ENCODE measurements around the gene PRDX6.
"Not testable (repeated sequence)": the region's sequence is repeated elsewhere in the genome, so short reads cannot be mapped to it uniquely, and the experiment has no call there.

The PRDX6 gene

GRCh38 chr1:173502104-173502503 is 25.0 kb downstream of the PRDX6 start:
- DNase-seq, result no peak

GRCh38 chr1:173503391-173503790 is 26.3 kb downstream of the PRDX6 start:
- no peak for DNase-seq

GRCh38 chr1:173504268-173504667 is 27.1 kb downstream of the PRDX6 start:
- DNase-seq, result no peak

GRCh38 chr1:173505391-173505790 is 28.3 kb downstream of the PRDX6 start:
- DNase-seq, result no peak

GRCh38 chr1:173506437-173506836 is 29.3 kb downstream of the PRDX6 start:
- DNase-seq, result no peak

- DNase-seq, result no peak
These were observed 30.2 kb downstream of the PRDX6 start for GRCh38 chr1:173507205-173507846.

GRCh38 chr1:173507847-173508209 is 30.7 kb downstream of the PRDX6 start:
- DNase-seq, result no peak

GRCh38 chr1:173508541-173508940 is 31.4 kb downstream of the PRDX6 start:
- no peak for DNase-seq

- DNase-seq, result no peak
These were observed 32.7 kb downstream of the PRDX6 start for GRCh38 chr1:173509797-173510196.

- DNase-seq, result not testable (repeated sequence)
These were observed 37.4 kb downstream of the PRDX6 start for GRCh38 chr1:173514503-173514902.

- DNase-seq, result no peak
These were observed 43.7 kb downstream of the PRDX6 start for GRCh38 chr1:173520799-173521198.

GRCh38 chr1:173523329-173523728 is 46.2 kb downstream of the PRDX6 start:
- DNase-seq, result no peak

- no peak for DNase-seq
These were observed 48.8 kb downstream of the PRDX6 start for GRCh38 chr1:173525926-173526325.

GRCh38 chr1:173527151-173527826 is 50.2 kb downstream of the PRDX6 start:
- DNase-seq, result no peak

GRCh38 chr1:173529106-173529505 is 52.0 kb downstream of the PRDX6 start:
- no peak for DNase-seq

GRCh38 chr1:173530795-173531693 is 53.9 kb downstream of the PRDX6 start:
- no peak for DNase-seq

GRCh38 chr1:173532237-173532636 is 55.1 kb downstream of the PRDX6 start:
- DNase-seq, result no peak

GRCh38 chr1:173536223-173536622 is 59.1 kb downstream of the PRDX6 start:
- no peak for DNase-seq

Data from activated T-cell treated with anti-CD3 and anti-CD28 coated beads for 4 hours (primary cell).